ENCODE results near the gene TRMT112. TPM values are rescaled to one million over a fixed set of nuclear protein-coding genes. Genes with fewer than 3 reads are reported as not detected.

TRMT112 gene
- total RNA-seq, 1 donor from 2014 or later: 149 TPM

DNA sequence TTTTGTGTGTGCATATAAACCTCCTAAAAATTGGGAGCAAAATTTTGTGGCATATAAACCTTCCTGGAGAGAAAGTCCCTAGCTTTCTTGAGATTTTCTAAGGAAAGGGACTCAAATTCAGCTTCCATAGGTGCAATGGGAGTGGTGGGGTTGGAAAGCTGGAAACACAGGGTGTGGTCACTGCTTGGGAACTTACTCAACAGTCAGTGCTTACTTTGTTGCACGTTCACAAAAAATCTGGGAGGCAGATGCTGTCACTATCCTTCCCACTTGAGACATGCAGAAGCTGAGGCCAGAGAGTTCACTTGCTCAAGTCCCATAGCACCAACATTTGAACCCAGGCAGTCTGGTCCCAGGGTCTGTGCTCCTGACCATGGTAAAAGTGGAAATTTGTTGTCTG is 21.1 kb downstream of the TRMT112 start:
- Mint-ChIP-seq H3K4me1 (ENCODE audit: low read depth) (peaks cover 5% of the 10 kb centered on the region), H3K27me3 (peaks cover 84% of the 10 kb centered on the region), H3K9me3 (ENCODE audit: low read depth) (no peaks in the 10 kb centered on the region), H3K27ac (no peak overlapping the region), H3K36me3 (ENCODE audit: insufficient read depth) (peaks cover 2% of the 10 kb centered on the region), H3K4me3 (ENCODE audit: low read depth) (no peak overlapping the region)
- DNase-seq (ENCODE audit: low spot score, unreplicated experiment): no peak
- TF ChIP-seq, protein P1, sequence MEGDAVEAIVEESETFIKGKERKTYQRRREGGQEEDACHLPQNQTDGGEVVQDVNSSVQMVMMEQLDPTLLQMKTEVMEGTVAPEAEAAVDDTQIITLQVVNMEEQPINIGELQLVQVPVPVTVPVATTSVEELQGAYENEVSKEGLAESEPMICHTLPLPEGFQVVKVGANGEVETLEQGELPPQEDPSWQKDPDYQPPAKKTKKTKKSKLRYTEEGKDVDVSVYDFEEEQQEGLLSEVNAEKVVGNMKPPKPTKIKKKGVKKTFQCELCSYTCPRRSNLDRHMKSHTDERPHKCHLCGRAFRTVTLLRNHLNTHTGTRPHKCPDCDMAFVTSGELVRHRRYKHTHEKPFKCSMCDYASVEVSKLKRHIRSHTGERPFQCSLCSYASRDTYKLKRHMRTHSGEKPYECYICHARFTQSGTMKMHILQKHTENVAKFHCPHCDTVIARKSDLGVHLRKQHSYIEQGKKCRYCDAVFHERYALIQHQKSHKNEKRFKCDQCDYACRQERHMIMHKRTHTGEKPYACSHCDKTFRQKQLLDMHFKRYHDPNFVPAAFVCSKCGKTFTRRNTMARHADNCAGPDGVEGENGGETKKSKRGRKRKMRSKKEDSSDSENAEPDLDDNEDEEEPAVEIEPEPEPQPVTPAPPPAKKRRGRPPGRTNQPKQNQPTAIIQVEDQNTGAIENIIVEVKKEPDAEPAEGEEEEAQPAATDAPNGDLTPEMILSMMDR (IDR thresholded peaks at IDR 0.05; ENCODE audit: unreplicated experiment): no peak

GRCh38 chr11:64295760-64296159 is 21.6 kb downstream of the TRMT112 start:
- TF ChIP-seq, protein P1 (IDR thresholded peaks at IDR 0.05; ENCODE audit: unreplicated experiment): no peak
- no peaks in the 10 kb centered on the region for H3K9me3 Mint-ChIP-seq (ENCODE audit: low read depth)
- H3K36me3 Mint-ChIP-seq (ENCODE audit: insufficient read depth): peaks cover 2% of the 10 kb centered on the region
- no peak overlapping the region for H3K4me3 Mint-ChIP-seq (ENCODE audit: low read depth)
- H3K27me3 Mint-ChIP-seq: peaks cover 84% of the 10 kb centered on the region
- H3K27ac Mint-ChIP-seq: no peak overlapping the region
- peaks cover 5% of the 10 kb centered on the region for H3K4me1 Mint-ChIP-seq (ENCODE audit: low read depth)
- DNase-seq (ENCODE audit: low spot score, unreplicated experiment): no peak

DNA sequence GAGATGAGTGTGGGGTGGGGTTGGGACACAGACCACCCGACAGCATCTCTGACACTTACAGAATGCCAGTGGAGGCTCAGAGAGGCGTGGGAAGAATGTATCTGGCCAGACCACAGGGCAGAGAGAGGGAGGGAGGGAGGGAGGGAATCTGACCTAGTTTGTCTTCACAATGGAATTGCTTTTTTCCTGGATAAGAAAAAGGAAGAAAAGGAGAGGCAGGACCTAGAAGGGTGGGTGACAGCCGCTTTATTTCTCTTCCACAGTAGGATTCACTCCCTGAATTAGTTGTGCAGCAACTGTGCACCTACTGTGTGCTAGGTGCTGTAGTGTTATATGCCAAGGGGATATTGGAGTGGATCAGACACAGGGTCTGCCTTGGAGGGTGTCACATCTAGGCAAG is 22.6 kb downstream of the TRMT112 start:
- no peak for DNase-seq (ENCODE audit: low spot score, unreplicated experiment)
- H3K27ac Mint-ChIP-seq: no peak overlapping the region
- H3K4me1 Mint-ChIP-seq (ENCODE audit: low read depth): peaks cover 2% of the 10 kb centered on the region
- peaks cover 84% of the 10 kb centered on the region for H3K27me3 Mint-ChIP-seq
- peaks cover 2% of the 10 kb centered on the region for H3K36me3 Mint-ChIP-seq (ENCODE audit: insufficient read depth)
- TF ChIP-seq, protein P1 (IDR thresholded peaks at IDR 0.05; ENCODE audit: unreplicated experiment): no peak
- H3K4me3 Mint-ChIP-seq (ENCODE audit: low read depth): no peak overlapping the region
- no peaks in the 10 kb centered on the region for H3K9me3 Mint-ChIP-seq (ENCODE audit: low read depth)

GRCh38 chr11:64292460-64293254 is 24.7 kb downstream of the TRMT112 start:
- TF ChIP-seq, protein P1 (IDR thresholded peaks at IDR 0.05; ENCODE audit: unreplicated experiment): no peak
- no peak for DNase-seq (ENCODE audit: low spot score, unreplicated experiment)
- Mint-ChIP-seq H3K36me3 (ENCODE audit: insufficient read depth) (peaks cover 6% of the 10 kb centered on the region), H3K9me3 (ENCODE audit: low read depth) (no peaks in the 10 kb centered on the region), H3K27ac (no peak overlapping the region), H3K27me3 (peaks cover 69% of the 10 kb centered on the region), H3K4me3 (ENCODE audit: low read depth) (no peak overlapping the region), H3K4me1 (ENCODE audit: low read depth) (no peaks in the 10 kb centered on the region)

- H3K4me1 Mint-ChIP-seq (ENCODE audit: low read depth): peaks cover 1% of the 10 kb centered on the region
- TF ChIP-seq, protein P1 (IDR thresholded peaks at IDR 0.05; ENCODE audit: unreplicated experiment): no peak
- H3K27me3 Mint-ChIP-seq: peaks cover 61% of the 10 kb centered on the region
- no peak overlapping the region for H3K27ac Mint-ChIP-seq
- no peaks in the 10 kb centered on the region for H3K9me3 Mint-ChIP-seq (ENCODE audit: low read depth)
- DNase-seq (ENCODE audit: low spot score, unreplicated experiment): no peak
- no peak overlapping the region for H3K4me3 Mint-ChIP-seq (ENCODE audit: low read depth)
- H3K36me3 Mint-ChIP-seq (ENCODE audit: insufficient read depth): peaks cover 6% of the 10 kb centered on the region
These were observed 25.5 kb downstream of the TRMT112 start for GRCh38 chr11:64291752-64292459.

Data from progenitor cell of endocrine pancreas (in vitro differentiated cells).